GM23338 (cell line): ENCODE measurements around the gene QRICH1. TPM values are rescaled to one million over a fixed set of nuclear protein-coding genes. Genes with fewer than 3 reads are reported as not detected.

Experiments
- ATAC-seq: fragments of 200-7000 bp; cut with Tn5 transposase; 3 replicates; pipeline ENCODE4 v1.9.1; 2020
- DNase-seq: peaks from one replicate; pipeline ENCODE4 v3.0.0-alpha.2; 2015; ENCODE audit warnings: low spot score
- H2AFZ ChIP-seq: fragments of 200-600 bp; sonication (generic); 2 replicates; pipeline ENCODE4 v1.8.0; 2016; ENCODE audit warnings: antibody characterized with exemption, mild to moderate bottlenecking, moderate library complexity
- H3F3A ChIP-seq: fragments of 200-600 bp; sonication (generic); replicated peaks from 2 replicates; pipeline ENCODE4 v1.8.0; 2017; ENCODE audit warnings: antibody characterized with exemption, mixed run types, low read depth
- H3K27ac ChIP-seq: fragments of 200-600 bp; sonication (generic); 2 replicates; pipeline ENCODE4 v1.6.1; 2016; ENCODE audit warnings: low read depth
- H3K27me3 ChIP-seq: fragments of 200-600 bp; sonication (generic); 2 replicates; pipeline ENCODE4 v1.8.0; 2016; ENCODE audit warnings: mild to moderate bottlenecking, mixed run types, moderate library complexity; ENCODE audit not compliant: insufficient read depth
- H3K36me3 ChIP-seq: fragments of 200-600 bp; sonication (generic); 2 replicates; pipeline ENCODE4 v1.8.0; 2016; ENCODE audit warnings: mild to moderate bottlenecking; ENCODE audit not compliant: insufficient read depth
- H3K4me1 ChIP-seq: fragments of 200-600 bp; sonication (generic); 2 replicates; pipeline ENCODE4 v1.8.0; 2016; ENCODE audit warnings: mild to moderate bottlenecking, moderate library complexity; ENCODE audit not compliant: insufficient read depth
- H3K4me2 ChIP-seq: fragments of 200-600 bp; sonication (generic); 2 replicates; pipeline ENCODE4 v1.7.1; 2017; ENCODE audit warnings: mixed run types
- H3K4me3 ChIP-seq: fragments of 200-600 bp; sonication (generic); 2 replicates; pipeline ENCODE4 v1.6.1; 2016; ENCODE audit warnings: mixed run types
- H3K79me2 ChIP-seq: fragments of 200-600 bp; sonication (generic); replicated peaks from 2 replicates; pipeline ENCODE4 v1.8.0; 2017; ENCODE audit warnings: mild to moderate bottlenecking; ENCODE audit not compliant: insufficient read depth
- H3K9me2 ChIP-seq: fragments of 200-600 bp; sonication (generic); 2 replicates; pipeline ENCODE4 v1.8.0; 2017; ENCODE audit not compliant: insufficient read depth
- H4K20me1 ChIP-seq: fragments of 200-600 bp; sonication (generic); replicated peaks from 2 replicates; pipeline ENCODE4 v1.8.0; 2017; ENCODE audit warnings: mild to moderate bottlenecking; ENCODE audit not compliant: insufficient read depth
- H3K27ac Mint-ChIP-seq: 2 replicates; pipeline ENCODE4 v1.8.0; 2020; ENCODE audit warnings: inconsistent platforms, mild to moderate bottlenecking, moderate library complexity, mixed read lengths
- H3K27me3 Mint-ChIP-seq: 3 replicates; pipeline ENCODE4 v1.8.0; 2022; ENCODE audit warnings: low read depth, mild to moderate bottlenecking, moderate library complexity, mixed read lengths, inconsistent platforms; ENCODE audit not compliant: insufficient read depth, poor library complexity
- H3K36me3 Mint-ChIP-seq: 3 replicates; pipeline ENCODE4 v1.8.0; 2021; ENCODE audit warnings: low read depth, mild to moderate bottlenecking, inconsistent platforms, moderate library complexity, mixed read lengths
- H3K4me1 Mint-ChIP-seq: 3 replicates; pipeline ENCODE4 v1.8.0; 2020; ENCODE audit warnings: mild to moderate bottlenecking, inconsistent platforms, mixed read lengths
- H3K4me3 Mint-ChIP-seq: 3 replicates; pipeline ENCODE4 v1.8.0; 2021; ENCODE audit warnings: moderate library complexity, mild to moderate bottlenecking, inconsistent platforms, mixed read lengths
- H3K9me3 Mint-ChIP-seq: 3 replicates; pipeline ENCODE4 v1.8.0; 2020; ENCODE audit warnings: moderate library complexity, mild to moderate bottlenecking, inconsistent platforms, mixed read lengths
- CREB1 ChIP-seq: fragments of 250-450 bp; sonication (Bioruptor Pico); IDR thresholded peaks from 2 replicates; pipeline ENCODE4 v1.5.0; 2020; ENCODE audit warnings: low read depth, mild to moderate bottlenecking, moderate library complexity
- EZH2 ChIP-seq: fragments of 200-600 bp; sonication (generic); IDR thresholded peaks from one replicate; pipeline ENCODE4 v1.8.0; 2017; ENCODE audit warnings: antibody characterized with exemption, mild to moderate bottlenecking, low read depth; ENCODE audit not compliant: unreplicated experiment
- EZH2phosphoT487 ChIP-seq: fragments of 200-600 bp; sonication (generic); IDR thresholded peaks from one replicate; pipeline ENCODE4 v1.8.1; 2018; ENCODE audit warnings: antibody characterized with exemption; ENCODE audit not compliant: unreplicated experiment
- NANOG ChIP-seq: IDR thresholded peaks from 2 replicates; pipeline ENCODE4 v1.6.1; 2016; ENCODE audit warnings: antibody characterized with exemption, borderline replicate concordance
- ZNF114 ChIP-seq: fragments of 250-450 bp; sonication (Bioruptor Pico); IDR thresholded peaks from 2 replicates; pipeline ENCODE4 v1.5.0; 2020; ENCODE audit warnings: mild to moderate bottlenecking, moderate library complexity
- polyA plus RNA-seq: library from polyadenylated mRNA; unstranded; fragments of >200 nt; fragmentation: Nextera tagmentation; extraction: Ambion mirVana; gene quantifications from 2 replicates; pipeline ENCODE4 v1.2.1, GENCODE V29; 2016
- total RNA-seq: library from RNA; depleted of rRNA; stranded (reverse); fragments of >200 nt; shearing (Covaris generic); gene quantifications from 2 replicates; pipeline ENCODE4 v1.2.3, GENCODE V29; 2014
- TF ChIP-seq, protein P1 (sequence below): fragments of 250-450 bp; sonication (Bioruptor Pico); IDR thresholded peaks from 2 replicates; pipeline ENCODE4 v1.5.0; 2020; ENCODE audit warnings: mild to moderate bottlenecking, moderate library complexity
- TF ChIP-seq, protein P2 (sequence below), 2 experiments: fragments of 200-600 bp in 1 of 2; sonication (generic) in 1 of 2; conservative IDR thresholded peaks; 2 replicates each; pipeline versions ENCODE4 v1.5.1 to v1.6.1; 2016 to 2017; ENCODE audit warnings: antibody characterized with exemption in 2 of 2, low read depth in 2 of 2, mild to moderate bottlenecking in 2 of 2, moderate library complexity in 1 of 2

Gene QRICH1
- total and polyA plus RNA-seq, 2 experiments from 2014 or later, result 66.9 to 149 TPM

DNA sequence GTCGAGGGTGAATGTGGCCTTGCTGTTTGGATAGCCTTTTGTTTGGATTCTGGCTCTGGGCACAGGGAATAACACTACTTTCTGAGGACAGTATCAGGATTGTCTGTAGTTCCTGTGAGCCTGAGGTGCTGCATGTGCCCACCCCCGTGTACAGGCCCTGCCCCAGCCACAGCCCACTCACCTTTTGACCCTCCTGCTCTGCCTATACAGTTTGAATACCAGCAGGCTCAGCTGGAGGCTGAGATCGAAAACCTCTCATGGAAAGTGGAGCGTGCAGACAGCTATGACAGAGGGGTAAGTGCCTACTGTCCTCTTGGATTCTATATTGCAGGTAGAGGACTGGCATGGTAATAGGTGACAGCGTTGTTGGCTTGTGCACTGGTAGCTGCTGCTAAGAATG lies 111.2 kb downstream of the QRICH1 start (continued):
- TF ChIP-seq, protein P1, sequence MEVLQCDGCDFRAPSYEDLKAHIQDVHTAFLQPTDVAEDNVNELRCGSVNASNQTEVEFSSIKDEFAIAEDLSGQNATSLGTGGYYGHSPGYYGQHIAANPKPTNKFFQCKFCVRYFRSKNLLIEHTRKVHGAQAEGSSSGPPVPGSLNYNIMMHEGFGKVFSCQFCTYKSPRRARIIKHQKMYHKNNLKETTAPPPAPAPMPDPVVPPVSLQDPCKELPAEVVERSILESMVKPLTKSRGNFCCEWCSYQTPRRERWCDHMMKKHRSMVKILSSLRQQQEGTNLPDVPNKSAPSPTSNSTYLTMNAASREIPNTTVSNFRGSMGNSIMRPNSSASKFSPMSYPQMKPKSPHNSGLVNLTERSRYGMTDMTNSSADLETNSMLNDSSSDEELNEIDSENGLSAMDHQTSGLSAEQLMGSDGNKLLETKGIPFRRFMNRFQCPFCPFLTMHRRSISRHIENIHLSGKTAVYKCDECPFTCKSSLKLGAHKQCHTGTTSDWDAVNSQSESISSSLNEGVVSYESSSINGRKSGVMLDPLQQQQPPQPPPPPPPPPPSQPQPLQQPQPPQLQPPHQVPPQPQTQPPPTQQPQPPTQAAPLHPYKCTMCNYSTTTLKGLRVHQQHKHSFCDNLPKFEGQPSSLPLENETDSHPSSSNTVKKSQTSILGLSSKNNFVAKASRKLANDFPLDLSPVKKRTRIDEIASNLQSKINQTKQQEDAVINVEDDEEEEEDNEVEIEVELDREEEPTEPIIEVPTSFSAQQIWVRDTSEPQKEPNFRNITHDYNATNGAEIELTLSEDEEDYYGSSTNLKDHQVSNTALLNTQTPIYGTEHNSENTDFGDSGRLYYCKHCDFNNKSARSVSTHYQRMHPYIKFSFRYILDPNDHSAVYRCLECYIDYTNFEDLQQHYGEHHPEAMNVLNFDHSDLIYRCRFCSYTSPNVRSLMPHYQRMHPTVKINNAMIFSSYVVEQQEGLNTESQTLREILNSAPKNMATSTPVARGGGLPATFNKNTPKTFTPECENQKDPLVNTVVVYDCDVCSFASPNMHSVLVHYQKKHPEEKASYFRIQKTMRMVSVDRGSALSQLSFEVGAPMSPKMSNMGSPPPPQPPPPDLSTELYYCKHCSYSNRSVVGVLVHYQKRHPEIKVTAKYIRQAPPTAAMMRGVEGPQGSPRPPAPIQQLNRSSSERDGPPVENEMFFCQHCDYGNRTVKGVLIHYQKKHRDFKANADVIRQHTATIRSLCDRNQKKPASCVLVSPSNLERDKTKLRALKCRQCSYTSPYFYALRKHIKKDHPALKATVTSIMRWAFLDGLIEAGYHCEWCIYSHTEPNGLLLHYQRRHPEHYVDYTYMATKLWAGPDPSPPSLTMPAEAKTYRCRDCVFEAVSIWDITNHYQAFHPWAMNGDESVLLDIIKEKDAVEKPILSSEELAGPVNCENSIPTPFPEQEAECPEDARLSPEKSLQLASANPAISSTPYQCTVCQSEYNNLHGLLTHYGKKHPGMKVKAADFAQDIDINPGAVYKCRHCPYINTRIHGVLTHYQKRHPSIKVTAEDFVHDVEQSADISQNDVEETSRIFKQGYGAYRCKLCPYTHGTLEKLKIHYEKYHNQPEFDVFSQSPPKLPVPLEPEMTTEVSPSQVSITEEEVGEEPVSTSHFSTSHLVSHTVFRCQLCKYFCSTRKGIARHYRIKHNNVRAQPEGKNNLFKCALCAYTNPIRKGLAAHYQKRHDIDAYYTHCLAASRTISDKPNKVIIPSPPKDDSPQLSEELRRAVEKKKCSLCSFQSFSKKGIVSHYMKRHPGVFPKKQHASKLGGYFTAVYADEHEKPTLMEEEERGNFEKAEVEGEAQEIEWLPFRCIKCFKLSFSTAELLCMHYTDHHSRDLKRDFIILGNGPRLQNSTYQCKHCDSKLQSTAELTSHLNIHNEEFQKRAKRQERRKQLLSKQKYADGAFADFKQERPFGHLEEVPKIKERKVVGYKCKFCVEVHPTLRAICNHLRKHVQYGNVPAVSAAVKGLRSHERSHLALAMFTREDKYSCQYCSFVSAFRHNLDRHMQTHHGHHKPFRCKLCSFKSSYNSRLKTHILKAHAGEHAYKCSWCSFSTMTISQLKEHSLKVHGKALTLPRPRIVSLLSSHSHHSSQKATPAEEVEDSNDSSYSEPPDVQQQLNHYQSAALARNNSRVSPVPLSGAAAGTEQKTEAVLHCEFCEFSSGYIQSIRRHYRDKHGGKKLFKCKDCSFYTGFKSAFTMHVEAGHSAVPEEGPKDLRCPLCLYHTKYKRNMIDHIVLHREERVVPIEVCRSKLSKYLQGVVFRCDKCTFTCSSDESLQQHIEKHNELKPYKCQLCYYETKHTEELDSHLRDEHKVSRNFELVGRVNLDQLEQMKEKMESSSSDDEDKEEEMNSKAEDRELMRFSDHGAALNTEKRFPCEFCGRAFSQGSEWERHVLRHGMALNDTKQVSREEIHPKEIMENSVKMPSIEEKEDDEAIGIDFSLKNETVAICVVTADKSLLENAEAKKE (CRISPR knock-in tag), result no peak
- TF ChIP-seq CREB1 (CRISPR knock-in tag) (no peak), EZH2phosphoT487 (no peak)

DNA sequence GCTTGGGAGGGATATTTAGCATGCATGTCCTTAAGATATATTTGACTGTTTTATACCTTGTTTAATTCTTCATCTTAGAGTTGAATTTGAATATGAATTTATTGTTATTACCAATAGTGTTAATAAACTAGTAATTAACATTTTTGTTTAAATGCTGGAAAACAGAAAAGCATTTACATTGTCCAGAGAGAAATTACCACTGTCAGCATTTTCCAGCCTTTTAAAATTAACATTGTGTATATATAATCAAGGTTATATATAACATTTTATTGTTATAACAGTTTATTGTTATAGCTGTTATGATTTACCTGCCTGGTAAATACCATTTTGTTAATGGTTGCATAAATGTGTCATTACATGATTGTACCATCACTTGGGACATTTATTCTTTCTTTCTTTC lies 111.9 kb downstream of the QRICH1 start:
- H3K36me3 ChIP-seq, result peaks cover 26% of the 10 kb centered on the region
- ATAC-seq, result no peak
- TF ChIP-seq ZNF114 (no peak), EZH2 (no peak), EZH2phosphoT487 (no peak), NANOG (no peak)
- TF ChIP-seq, protein P1 (CRISPR knock-in tag), result no peak
- TF ChIP-seq, protein P2, sequence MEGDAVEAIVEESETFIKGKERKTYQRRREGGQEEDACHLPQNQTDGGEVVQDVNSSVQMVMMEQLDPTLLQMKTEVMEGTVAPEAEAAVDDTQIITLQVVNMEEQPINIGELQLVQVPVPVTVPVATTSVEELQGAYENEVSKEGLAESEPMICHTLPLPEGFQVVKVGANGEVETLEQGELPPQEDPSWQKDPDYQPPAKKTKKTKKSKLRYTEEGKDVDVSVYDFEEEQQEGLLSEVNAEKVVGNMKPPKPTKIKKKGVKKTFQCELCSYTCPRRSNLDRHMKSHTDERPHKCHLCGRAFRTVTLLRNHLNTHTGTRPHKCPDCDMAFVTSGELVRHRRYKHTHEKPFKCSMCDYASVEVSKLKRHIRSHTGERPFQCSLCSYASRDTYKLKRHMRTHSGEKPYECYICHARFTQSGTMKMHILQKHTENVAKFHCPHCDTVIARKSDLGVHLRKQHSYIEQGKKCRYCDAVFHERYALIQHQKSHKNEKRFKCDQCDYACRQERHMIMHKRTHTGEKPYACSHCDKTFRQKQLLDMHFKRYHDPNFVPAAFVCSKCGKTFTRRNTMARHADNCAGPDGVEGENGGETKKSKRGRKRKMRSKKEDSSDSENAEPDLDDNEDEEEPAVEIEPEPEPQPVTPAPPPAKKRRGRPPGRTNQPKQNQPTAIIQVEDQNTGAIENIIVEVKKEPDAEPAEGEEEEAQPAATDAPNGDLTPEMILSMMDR (conservative IDR thresholded peaks at IDR 0.05; ENCODE audit: low read depth in 2 of 2), result no peak

More for the DNA sequence above, 111.9 kb downstream of the QRICH1 start:
- H3F3A ChIP-seq, result 0 out of 2 replicates have a peak, but pooled peaks cover 15% of the 10 kb centered on the region
- H3K4me1 ChIP-seq, result no peaks in the 10 kb centered on the region
- no peaks in the 10 kb centered on the region for H3K9me2 ChIP-seq
- H3K4me2 ChIP-seq, result no peak overlapping the region
- H3K9me3 Mint-ChIP-seq, result no peaks in the 10 kb centered on the region
- no peak for DNase-seq
- H2AFZ ChIP-seq, result no peak overlapping the region
- no peaks in the 10 kb centered on the region; the same call in 1 of the 2 replicates for H3K79me2 ChIP-seq
- peaks cover 19% of the 10 kb centered on the region for H3K27me3 Mint-ChIP-seq
- no peak overlapping the region for H3K27ac ChIP-seq
- peaks cover 72% of the 10 kb centered on the region for H3K36me3 Mint-ChIP-seq
- H3K27me3 ChIP-seq, result no peaks in the 10 kb centered on the region
- H4K20me1 ChIP-seq, result peaks cover 26% of the 10 kb centered on the region
- H3K4me3 Mint-ChIP-seq, result no peak overlapping the region
- H3K4me1 Mint-ChIP-seq, result no peaks in the 10 kb centered on the region; the same call in 2 of the 3 replicates
- no peak overlapping the region for H3K4me3 ChIP-seq
- no peak overlapping the region for H3K27ac Mint-ChIP-seq
